Suprapubic skin (tissue), 3 donors: ENCODE measurements around the gene ASPM.

ENCODE experiments used
- CTCF ChIP-seq, 2 donors: fragments of 200-600 bp in 1 of 2; fragments of 450-650 bp in 1 of 2; sonication (generic) in 1 of 2; IDR thresholded peaks; one replicate each; pipeline ENCODE4 v1.5.1; 2016 to 2019; ENCODE audit warnings: antibody characterized with exemption in 2 of 2, mild to moderate bottlenecking in 1 of 2, moderate library complexity in 1 of 2
- POLR2AphosphoS5 ChIP-seq, 3 donors: sonication (generic); formaldehyde crosslinking; IDR thresholded peaks; one replicate each; pipeline ENCODE4 v1.6.1; 2017; ENCODE audit warnings: antibody characterized with exemption in 3 of 3

- TF ChIP-seq POLR2AphosphoS5 (IDR thresholded peaks at IDR 0.05) (no peak), CTCF (IDR thresholded peaks at IDR 0.05) (no peak)
Observed at GRCh38 chr1:197143276-197143675, 3.2 kb downstream of the ASPM start.
